Heart right ventricle (tissue), 16 donors: ENCODE results near the gene SMC2. TPM values are rescaled to one million over a fixed set of nuclear protein-coding genes. Genes with fewer than 3 reads are reported as not detected.

ENCODE experiments used
- ATAC-seq, 8 donors: fragments of 200-7000 bp; cut with Tn5 transposase; one replicate each; pipeline ENCODE4 v1.9.1; 2020; ENCODE audit warnings: mild to moderate bottlenecking in 8 of 8, moderate library complexity in 8 of 8, moderate number of reproducible peaks in 1 of 8
- DNase-seq, 2 donors: peaks; one replicate each; pipeline ENCODE4 v3.0.0-alpha.2; 2020
- H3K27ac ChIP-seq, 10 donors: fragments of 200-600 bp; sonication (generic) in 2 of 10; one replicate each; pipeline versions ENCODE4 v1.5.0 to v1.8.0; 2020 to 2022; ENCODE audit warnings: mild to moderate bottlenecking in 3 of 10
- H3K27me3 ChIP-seq, 7 donors: fragments of 200-600 bp; one replicate each; pipeline ENCODE4 v1.8.0; 2021 to 2022; ENCODE audit warnings: mild to moderate bottlenecking in 2 of 7
- H3K36me3 ChIP-seq, 9 donors: fragments of 200-600 bp; sonication (generic) in 1 of 9; one replicate each; pipeline versions ENCODE4 v1.5.0 to v1.8.0; 2020 to 2022; ENCODE audit warnings: mild to moderate bottlenecking in 2 of 9
- H3K4me1 ChIP-seq, 9 donors: fragments of 200-600 bp; sonication (generic) in 1 of 9; one replicate each; pipeline versions ENCODE4 v1.5.0 to v1.8.0; 2020 to 2022; ENCODE audit warnings: mild to moderate bottlenecking in 4 of 9
- H3K4me3 ChIP-seq, 10 donors: fragments of 200-600 bp; sonication (generic) in 2 of 10; one replicate each; pipeline versions ENCODE4 v1.5.0 to v1.8.0; 2020 to 2022; ENCODE audit warnings: mild to moderate bottlenecking in 7 of 10, moderate library complexity in 2 of 10
- H3K9me3 ChIP-seq, 11 donors: fragments of 200-600 bp in 10 of 11; sonication (generic) in 2 of 11; one replicate each; pipeline versions ENCODE4 v1.5.0 to v1.8.0; 2013 to 2022; ENCODE audit warnings: mild to moderate bottlenecking in 2 of 11, control low read depth in 1 of 11, moderate library complexity in 1 of 11
- WGBS, 2 donors: extraction: QIAGEN DNeasy Blood & Tissue Kit; methylation state at CpG; one replicate each; pipeline ENCODE4 v1.1.7; 2013; ENCODE audit warnings: inconsistent platforms in 1 of 2; 5-methylcytosine and 5-hydroxymethylcytosine counted together
- intact Hi-C, 10 donors: fragments of 100-400 bp; cut with DNase I; formaldehyde crosslinking; loops; one replicate each; pipeline versions ENCODE4 v1.11.1 to v1.14.2; 2022
- long read RNA-seq, 3 donors: library from polyadenylated mRNA; unstranded; transcript quantifications; one replicate each; pipeline ENCODE4 v2.0.0, GENCODE V29; 2020 to 2021
- polyA plus RNA-seq, 2 donors: library from polyadenylated mRNA; stranded (reverse); fragments of 200-250 nt; gene quantifications; one replicate each; pipeline ENCODE4 v1.2.3, GENCODE V29; 2013
- total RNA-seq, 10 donors: library from RNA; stranded (reverse); fragmentation: NEBNext Ultra II Directional in 3 of 10; extraction: Animal tissue kit (Norgen Biotek cat#: 25700) in 3 of 10; gene quantifications; one replicate each; pipeline versions ENCODE4 v1.2.1 to v1.2.4, GENCODE V29; 2021 to 2023
- TF ChIP-seq, protein P1 (sequence below), 9 donors: fragments of 200-600 bp; sonication (generic) in 2 of 9; IDR thresholded peaks; one replicate each; pipeline versions ENCODE4 v1.5.0 to v1.8.0; 2021 to 2022; ENCODE audit warnings: antibody characterized with exemption in 9 of 9, mild to moderate bottlenecking in 5 of 9, moderate library complexity in 1 of 9
- donor health status: Arrhythmogenic right ventricular cardiomyopathy.
- donor health status: ischemic (EF 13 %, LVEDD 7.1; RV severe dilation, severe dysfunction).
- donor health status: healthy with polysubstance abuse.
- donor health status: DM: no; HTN: yes; CAD: no.
- donor health status: DM: no; HTN: no; CAD: no.
- donor health status: ischemic (EF 25% LVEDD 6.9; RV normal size, moderate dysfunction).
- donor health status: ischemic (EF 25% LVEDD 5.7; RV mildly dilated, moderate dysfunction).
- donor health status: healthy.
- donor health status: DM: yes; HTN: yes; CAD: no.
- donor health status: Ischemic cardiomyopathy.
- donor health status: ischemic (EF 35%, LVEDD 5.7; RV mildly dilated, moderate dysfunction).
- donor health status: nonischemic (EF 11% LVEDD 7.7; RV severe dilation, severe dysfunction).
- donor health status: DM: yes; HTN: yes; CAD: no.
- donor health status: PGD.
- donor health status: ischemic (EF 29% LVEDD 5.4; RV normal size, mild dysfunction).
- donor health status: nonischemic (EF 23%, LVEDD 6.1; RV moderate dilation, normal function).

Gene SMC2
- 10 to 100 TPM in 8 of 10 donors, 1 to 10 TPM in 2; 7.6 to 22.2 (median 15.2) TPM for total RNA-seq
- polyA plus RNA-seq = 1 to 10 TPM; 1.9 to 4.0 TPM
- long read RNA-seq, donor 1, full-length matches to known transcripts = 4 of 30 reads
- long read RNA-seq, donor 1, partial matches to known transcripts = 18 of 30 reads
- long read RNA-seq, donor 1, other reads (novel, unspliced or antisense) = 8 of 30 reads
- long read RNA-seq, donor 2, full-length matches to known transcripts = 2 of 27 reads
- long read RNA-seq, donor 2, partial matches to known transcripts = 16 of 27 reads
- long read RNA-seq, donor 2, other reads (novel, unspliced or antisense) = 9 of 27 reads
- long read RNA-seq, donor 3, partial matches to known transcripts = 25 of 32 reads
- long read RNA-seq, donor 3, other reads (novel, unspliced or antisense) = 7 of 32 reads

DNA sequence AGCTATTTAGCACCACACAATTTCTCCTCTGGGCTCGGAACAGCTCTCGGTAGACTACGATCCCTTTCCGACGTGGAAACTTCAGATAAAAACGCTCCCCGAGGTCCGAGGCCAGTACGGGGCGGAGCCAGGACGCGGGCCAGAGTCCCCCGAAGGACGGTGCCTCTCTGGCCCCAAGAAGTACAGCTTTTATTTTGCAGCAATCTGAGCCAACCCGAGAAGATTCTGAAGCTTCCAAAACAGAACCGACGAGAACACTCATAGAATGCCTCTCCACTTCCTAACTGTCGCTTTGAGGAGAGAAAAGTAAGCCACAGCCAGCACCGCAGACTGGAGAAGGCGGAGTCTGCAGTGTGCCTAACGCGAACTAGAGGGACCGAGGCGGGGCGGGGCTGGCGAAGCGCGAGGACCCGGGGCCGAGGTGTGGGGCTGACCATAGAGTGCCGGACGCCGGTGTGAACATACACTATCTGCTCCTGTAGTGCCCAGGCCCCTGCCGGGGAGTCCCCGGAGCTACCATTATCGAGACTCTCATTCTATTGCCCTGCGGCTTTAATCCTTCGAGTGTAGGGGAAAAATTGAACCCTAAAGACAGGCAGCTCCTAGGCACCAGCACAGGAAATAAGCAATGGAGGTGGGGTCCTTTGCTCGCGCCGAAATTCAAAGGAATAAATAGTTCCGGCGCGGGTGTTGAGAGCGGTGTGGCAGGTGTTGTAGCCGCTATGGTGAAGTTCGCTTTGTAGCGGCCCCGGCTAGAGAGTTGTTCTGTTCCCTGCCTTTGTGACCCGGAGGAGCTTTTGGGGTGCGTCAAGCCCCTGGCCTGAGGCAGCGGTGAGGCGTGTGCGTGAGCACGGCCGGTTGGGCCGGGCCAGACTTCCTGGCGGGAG is at the start of gene SMC2:
TSS of gene SMC2 (plus strand) at position 663 of the 887 bp plus-strand sequence. CDS start 1,076 bp downstream, outside the sequence.
- ATAC-seq = peak; percentile 96 to 99 (median 98)
- TF ChIP-seq, protein P1, sequence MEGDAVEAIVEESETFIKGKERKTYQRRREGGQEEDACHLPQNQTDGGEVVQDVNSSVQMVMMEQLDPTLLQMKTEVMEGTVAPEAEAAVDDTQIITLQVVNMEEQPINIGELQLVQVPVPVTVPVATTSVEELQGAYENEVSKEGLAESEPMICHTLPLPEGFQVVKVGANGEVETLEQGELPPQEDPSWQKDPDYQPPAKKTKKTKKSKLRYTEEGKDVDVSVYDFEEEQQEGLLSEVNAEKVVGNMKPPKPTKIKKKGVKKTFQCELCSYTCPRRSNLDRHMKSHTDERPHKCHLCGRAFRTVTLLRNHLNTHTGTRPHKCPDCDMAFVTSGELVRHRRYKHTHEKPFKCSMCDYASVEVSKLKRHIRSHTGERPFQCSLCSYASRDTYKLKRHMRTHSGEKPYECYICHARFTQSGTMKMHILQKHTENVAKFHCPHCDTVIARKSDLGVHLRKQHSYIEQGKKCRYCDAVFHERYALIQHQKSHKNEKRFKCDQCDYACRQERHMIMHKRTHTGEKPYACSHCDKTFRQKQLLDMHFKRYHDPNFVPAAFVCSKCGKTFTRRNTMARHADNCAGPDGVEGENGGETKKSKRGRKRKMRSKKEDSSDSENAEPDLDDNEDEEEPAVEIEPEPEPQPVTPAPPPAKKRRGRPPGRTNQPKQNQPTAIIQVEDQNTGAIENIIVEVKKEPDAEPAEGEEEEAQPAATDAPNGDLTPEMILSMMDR (IDR thresholded peaks at IDR 0.05) = no peak
- Histone ChIP-seq H3K9me3 (no peaks in the 10 kb centered on the region), H3K4me3 (peak within 1 kb of the TSS; percentile 55 to 75 (median 70)), H3K36me3 (peaks cover 0 to 9% (median 0%) of the 10 kb centered on the region in 9 donors), H3K27ac (peak within 1 kb of the TSS; percentile 76 to 99 (median 95)), H3K27me3 (no peaks in the 10 kb centered on the region), H3K4me1 (peaks cover 4 to 39% (median 24%) of the 10 kb centered on the region in 9 donors)
- intact Hi-C loops = loop anchor here in 3 of 10 donors (5.0 to 10.0 kb wide), 2 partner anchors 651 to 653 kb away; partner anchors contain the start of gene NIPSNAP3A (in 3 of the 3)
- 0 to 1% methylated on average over 58 of the region's 58 CpGs for WGBS, 2 donors
- DNase-seq = peak; percentile 94

DNA sequence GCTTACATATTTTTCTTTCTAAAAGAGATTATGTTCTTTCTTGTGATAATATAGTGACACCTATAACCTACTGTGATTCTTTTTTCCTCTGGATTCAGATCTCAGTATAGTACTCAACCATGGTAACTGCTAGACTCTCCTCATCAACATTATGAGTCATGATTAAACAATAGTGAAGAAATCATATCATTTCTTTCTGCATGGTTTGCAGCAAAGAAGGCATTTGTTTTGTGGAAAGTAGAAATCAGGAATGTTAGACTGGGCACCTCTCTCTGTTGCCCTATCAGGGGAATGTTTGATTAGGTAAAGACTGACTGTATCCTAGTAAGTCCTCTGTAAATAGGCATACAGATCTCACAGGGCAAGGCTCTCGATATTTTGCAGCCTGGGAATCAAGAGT is 25.6 kb upstream of the SMC2 start:
- WGBS, 2 donors = 70 to 90% methylated on average over 1 of the region's 1 CpG
- intact Hi-C loops = no loop called here
- Histone ChIP-seq H3K27me3 (no peaks in the 10 kb centered on the region), H3K4me1 (peaks cover 0 to 10% (median 0%) of the 10 kb centered on the region in 9 donors), H3K36me3 (no peaks in the 10 kb centered on the region), H3K27ac (no peak overlapping the region), H3K9me3 (no peaks in the 10 kb centered on the region), H3K4me3 (no peak overlapping the region)
- TF ChIP-seq, protein P1 (IDR thresholded peaks at IDR 0.05) = no peak
- DNase-seq (no peak), ATAC-seq (no peak)

DNA sequence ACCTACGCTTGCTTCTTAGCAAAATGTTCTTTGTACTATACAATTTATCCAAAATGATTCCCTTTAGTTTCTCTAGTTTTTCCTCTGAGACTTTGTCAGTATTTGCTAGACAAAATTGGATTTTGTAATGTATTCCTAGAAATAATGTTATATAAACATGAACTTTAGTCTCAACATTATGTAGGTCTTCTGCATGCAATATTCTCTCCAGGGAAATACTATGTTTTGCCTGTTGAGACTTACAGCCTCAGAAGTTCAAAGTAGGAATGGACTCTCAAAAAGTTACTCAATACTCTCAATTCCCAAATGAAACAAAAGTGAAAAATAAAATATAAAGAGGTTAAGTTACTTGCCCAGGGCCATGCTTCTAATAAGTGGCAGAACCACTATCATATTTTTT is 24.8 kb upstream of the SMC2 start:
- H3K4me1 ChIP-seq = peaks cover 0 to 18% (median 0%) of the 10 kb centered on the region in 9 donors
- no peak overlapping the region for H3K4me3 ChIP-seq
- TF ChIP-seq, protein P1 (IDR thresholded peaks at IDR 0.05) = no peak
- no peak overlapping the region for H3K27ac ChIP-seq
- no peaks in the 10 kb centered on the region for H3K27me3 ChIP-seq
- intact Hi-C loops = no loop called here
- 86 to 90% methylated on average over 1 of the region's 1 CpG for WGBS, 2 donors
- ATAC-seq (no peak), DNase-seq (no peak)
- H3K9me3 ChIP-seq = no peaks in the 10 kb centered on the region
- H3K36me3 ChIP-seq = no peaks in the 10 kb centered on the region

DNA sequence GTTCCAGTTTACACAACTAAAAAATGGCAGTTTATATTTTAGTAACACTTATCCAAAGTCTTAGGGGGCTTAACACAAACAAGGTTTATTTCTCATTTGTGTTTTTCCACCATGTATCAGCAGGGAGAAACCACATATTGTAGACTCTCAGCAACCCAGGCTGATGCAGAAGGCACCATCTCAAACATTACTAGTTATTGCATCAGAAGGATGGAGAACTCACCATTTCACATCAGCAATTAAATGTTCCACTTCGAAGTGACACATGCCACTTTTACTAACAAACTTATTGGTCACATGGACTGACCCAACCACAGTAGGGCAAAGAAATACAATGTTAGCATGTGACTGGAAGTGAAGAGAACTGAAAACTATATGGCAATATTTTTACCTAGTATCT is 22.5 kb upstream of the SMC2 start:
- peaks cover 0 to 20% (median 0%) of the 10 kb centered on the region in 9 donors for H3K4me1 ChIP-seq
- H3K4me3 ChIP-seq = no peak overlapping the region
- WGBS, 2 donors = 85 to 91% methylated on average over 1 of the region's 1 CpG
- no peaks in the 10 kb centered on the region for H3K9me3 ChIP-seq
- TF ChIP-seq, protein P1 (IDR thresholded peaks at IDR 0.05) = no peak
- ATAC-seq (no peak), DNase-seq (no peak)
- no peaks in the 10 kb centered on the region for H3K27me3 ChIP-seq
- no peaks in the 10 kb centered on the region for H3K36me3 ChIP-seq
- no peak overlapping the region for H3K27ac ChIP-seq
- intact Hi-C loops = no loop called here
